Osteoblast (primary cell): ENCODE results near the gene SYT2. TPM values are rescaled to one million over a fixed set of nuclear protein-coding genes. Genes with fewer than 3 reads are reported as not detected.
"Not testable (repeated sequence)": the region's sequence is repeated elsewhere in the genome, so short reads cannot be mapped to it uniquely, and the experiment has no call there.

ENCODE experiments used
- DNase-seq: peaks from one replicate; pipeline ENCODE4 v3.0.0; 2011; ENCODE audit warnings: low spot score, mixed read lengths; ENCODE audit not compliant: insufficient read length; ENCODE audit errors: missing footprints
- H2AFZ ChIP-seq: 2 replicates; pipeline ENCODE4 v1.6.0; 2011; ENCODE audit warnings: mild to moderate bottlenecking, low read length
- H3K27ac ChIP-seq: 2 replicates; pipeline ENCODE4 v1.5.1; 2011; ENCODE audit warnings: mild to moderate bottlenecking, low read depth, low read length, moderate library complexity
- H3K27me3 ChIP-seq: 2 replicates; pipeline ENCODE4 v1.6.0; 2012; ENCODE audit warnings: mild to moderate bottlenecking, control low read depth, inconsistent platforms, low read length, moderate library complexity; ENCODE audit not compliant: insufficient read depth
- H3K36me3 ChIP-seq: 2 replicates; pipeline ENCODE4 v1.5.1; 2011; ENCODE audit warnings: mild to moderate bottlenecking, low read length, control low read depth, moderate library complexity; ENCODE audit not compliant: insufficient read depth
- H3K4me1 ChIP-seq: 2 replicates; pipeline ENCODE4 v1.5.1; 2011; ENCODE audit warnings: mild to moderate bottlenecking, low read length, control low read depth, moderate library complexity; ENCODE audit not compliant: insufficient read depth
- H3K4me2 ChIP-seq: 2 replicates; pipeline ENCODE4 v1.6.0; 2011; ENCODE audit warnings: mild to moderate bottlenecking, low read length; ENCODE audit not compliant: insufficient read depth
- H3K4me3 ChIP-seq: fragments of 200-600 bp; sonication (generic); 3 replicates; pipeline ENCODE4 v1.5.1; 2012; ENCODE audit warnings: mild to moderate bottlenecking, low read length, inconsistent platforms; ENCODE audit not compliant: insufficient read depth
- H3K79me2 ChIP-seq: 2 replicates; pipeline ENCODE4 v1.6.0; 2012; ENCODE audit warnings: mild to moderate bottlenecking, low read length, control low read depth, inconsistent platforms; ENCODE audit not compliant: insufficient read depth
- H3K9me3 ChIP-seq: 2 replicates; pipeline ENCODE4 v1.5.1; 2011; ENCODE audit warnings: low read depth, low read length, control low read depth
- H4K20me1 ChIP-seq: 2 replicates; pipeline ENCODE4 v1.6.0; 2012; ENCODE audit warnings: mild to moderate bottlenecking, low read length, control low read depth; ENCODE audit not compliant: insufficient read depth
- CTCF ChIP-seq: IDR thresholded peaks from 2 replicates; pipeline ENCODE4 v1.5.1; 2011; ENCODE audit warnings: mild to moderate bottlenecking, low read depth, low read length, moderate library complexity; ENCODE audit errors: extremely low read depth
- total RNA-seq: library from RNA; depleted of rRNA; stranded (reverse); fragments of >200 nt; gene quantifications from 2 replicates; pipeline ENCODE4 v1.2.3, GENCODE V29; 2012

The SYT2 gene
- total RNA-seq, 1 donor = not detected

GRCh38 chr1:202553560-202554038 is 156.7 kb downstream of the SYT2 start:
- H4K20me1 ChIP-seq = no peaks in the 10 kb centered on the region
- H3K9me3 ChIP-seq = no peaks in the 10 kb centered on the region
- no peak overlapping the region for H3K4me3 ChIP-seq
- peak overlapping the region; percentile 56 for H3K27ac ChIP-seq
- no peaks in the 10 kb centered on the region for H3K79me2 ChIP-seq
- H3K4me1 ChIP-seq = peaks cover 6% of the 10 kb centered on the region
- no peak for DNase-seq
- no peaks in the 10 kb centered on the region for H3K36me3 ChIP-seq
- no peaks in the 10 kb centered on the region for H3K27me3 ChIP-seq
- peak overlapping the region; percentile 45 for H3K4me2 ChIP-seq
- TF ChIP-seq CTCF = no peak
- H2AFZ ChIP-seq = no peak overlapping the region

- peak overlapping the region; percentile 56 for H3K27ac ChIP-seq
- not testable (repeated sequence) for H3K4me1 ChIP-seq, H3K36me3 ChIP-seq, H3K27me3 ChIP-seq, H3K79me2 ChIP-seq, H3K9me3 ChIP-seq, DNase-seq, H3K4me3 ChIP-seq, H4K20me1 ChIP-seq, H3K4me2 ChIP-seq, H2AFZ ChIP-seq
These were observed 157.2 kb downstream of the SYT2 start for GRCh38 chr1:202553078-202553477.

- not testable (repeated sequence) for H3K4me3 ChIP-seq, H3K4me1 ChIP-seq, H3K79me2 ChIP-seq, H3K27ac ChIP-seq, DNase-seq, H2AFZ ChIP-seq, H3K36me3 ChIP-seq, H3K27me3 ChIP-seq, H4K20me1 ChIP-seq, H3K4me2 ChIP-seq, H3K9me3 ChIP-seq
These were observed 157.6 kb downstream of the SYT2 start for GRCh38 chr1:202552615-202553014.

GRCh38 chr1:202551683-202552082 is 158.6 kb downstream of the SYT2 start:
- TF ChIP-seq CTCF = no peak
- no peak overlapping the region for H3K27ac ChIP-seq
- no peaks in the 10 kb centered on the region for H3K79me2 ChIP-seq
- no peaks in the 10 kb centered on the region for H4K20me1 ChIP-seq
- H3K36me3 ChIP-seq = no peaks in the 10 kb centered on the region
- H3K27me3 ChIP-seq = no peaks in the 10 kb centered on the region
- H3K4me3 ChIP-seq = no peak overlapping the region
- H3K9me3 ChIP-seq = no peaks in the 10 kb centered on the region
- no peak overlapping the region for H3K4me2 ChIP-seq
- H2AFZ ChIP-seq = no peak overlapping the region
- no peak for DNase-seq
- peaks cover 6% of the 10 kb centered on the region for H3K4me1 ChIP-seq

GRCh38 chr1:202550088-202550487 is 160.2 kb downstream of the SYT2 start:
- H3K4me2 ChIP-seq, H3K36me3 ChIP-seq, H3K4me1 ChIP-seq, H3K4me3 ChIP-seq, DNase-seq, H3K27ac ChIP-seq, H4K20me1 ChIP-seq, H3K9me3 ChIP-seq, H3K27me3 ChIP-seq, H2AFZ ChIP-seq, H3K79me2 ChIP-seq: not testable (repeated sequence)
